ENCODE measurements around the gene PLPPR1.

Gene PLPPR1

DNA sequence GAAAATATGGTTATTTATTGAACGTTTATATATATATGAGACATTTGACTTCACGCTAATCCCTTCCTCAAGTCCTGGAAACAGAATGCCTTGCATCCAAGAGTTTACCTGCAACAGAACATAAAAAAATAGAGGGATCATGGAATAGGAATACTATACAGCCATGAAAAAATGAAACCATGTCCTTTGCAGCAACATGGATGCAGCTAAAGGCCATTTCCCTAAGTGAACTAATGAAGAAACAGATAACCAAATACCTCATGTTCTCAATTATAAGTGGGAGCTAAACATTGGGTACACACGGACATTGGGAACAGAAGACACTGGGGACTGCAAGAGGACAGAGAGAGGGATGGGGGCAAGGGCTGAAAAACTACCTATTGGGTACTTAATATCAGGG is 343.3 kb downstream of the PLPPR1 start:
- Histone ChIP-seq H4K20me1 (ENCODE audit: insufficient read depth) (no peaks in the 10 kb centered on the region), H3K79me2 (ENCODE audit: insufficient read depth, low read depth) (no peaks in the 10 kb centered on the region), H3K27ac (no peak overlapping the region), H3K4me1 (ENCODE audit: low read depth, poor library complexity, severe bottlenecking) (no peaks in the 10 kb centered on the region), H3K9ac (no peak overlapping the region), H3K36me3 (ENCODE audit: insufficient read depth) (no peaks in the 10 kb centered on the region), H3K27me3 (ENCODE audit: insufficient read depth, low read depth) (no peaks in the 10 kb centered on the region), H2AFZ (ENCODE audit: low read depth) (no peak overlapping the region), H3K4me3 (IDR thresholded peaks at IDR 0.05; ENCODE audit: insufficient read depth, low read depth, low read length) (no peak overlapping the region), H3K4me2 (no peak overlapping the region)
- TF ChIP-seq CTCF (conservative IDR thresholded peaks at IDR 0.05; ENCODE audit: low read depth, low read length): no peak

GRCh38 chr9:101372327-101373118 is 344.0 kb downstream of the PLPPR1 start:
- no peak for TF ChIP-seq CTCF (conservative IDR thresholded peaks at IDR 0.05; ENCODE audit: low read depth, low read length)
- Histone ChIP-seq H3K36me3 (ENCODE audit: insufficient read depth) (no peaks in the 10 kb centered on the region), H3K9ac (no peak overlapping the region), H4K20me1 (ENCODE audit: insufficient read depth) (no peaks in the 10 kb centered on the region), H3K4me1 (ENCODE audit: low read depth, poor library complexity, severe bottlenecking) (no peaks in the 10 kb centered on the region), H3K27ac (no peak overlapping the region), H2AFZ (ENCODE audit: low read depth) (no peak overlapping the region), H3K79me2 (ENCODE audit: insufficient read depth, low read depth) (no peaks in the 10 kb centered on the region), H3K27me3 (ENCODE audit: insufficient read depth, low read depth) (no peaks in the 10 kb centered on the region), H3K4me2 (no peak overlapping the region; the same call in 1 of the 2 replicates), H3K4me3 (IDR thresholded peaks at IDR 0.05; ENCODE audit: insufficient read depth, low read depth, low read length) (no peak overlapping the region)
